Measurements from ENCODE around the gene NECTIN1. TPM values are rescaled to one million over a fixed set of nuclear protein-coding genes. Genes with fewer than 3 reads are reported as not detected.

The NECTIN1 gene
- total and polyA plus RNA-seq, 2 of the 13 experiments (the other 11 are each of a cell fraction or from before 2014, with no cell fraction given) = 3.9 to 7.3 TPM

- no peak overlapping the region for H3K27ac ChIP-seq (ENCODE audit: extremely low read length, insufficient read depth, low read length)
- no peaks in the 10 kb centered on the region for H3K79me2 ChIP-seq (ENCODE audit: insufficient read depth, low read length)
- in situ Hi-C loops (cut with HindIII; ENCODE audit: extremely low pct_ligation_motif_present, low pct_unique_long_range_greater_than_20kb) (no loop called here), intact Hi-C loops (cut with micrococcal nuclease; ENCODE audit: unreplicated experiment) (no loop called here)
- POLR2A ChIA-PET = no interaction called here
- no peak overlapping the region for H2AFZ ChIP-seq (ENCODE audit: low read length)
- peak; percentile 49 for TF ChIP-seq CTCF (CRISPR knock-in tag; IDR thresholded peaks at IDR 0.05)
- TF ChIP-seq MLLT10 (CRISPR knock-in tag; IDR thresholded peaks at IDR 0.05) = no peak
- TF ChIP-seq REST (IDR thresholded peaks at IDR 0.05; ENCODE audit: borderline replicate concordance in 1 of 2, low read depth in 1 of 2, low read length in 2 of 2) = no peak
- 0 out of 2 replicates have a peak, but pooled peaks have one; percentile 50 for TF ChIP-seq PCBP1 (IDR thresholded peaks at IDR 0.05; ENCODE audit: borderline replicate concordance, low read depth, low read length)
- TF ChIP-seq RARG (CRISPR knock-in tag; IDR thresholded peaks at IDR 0.05; ENCODE audit: low read depth) = no peak
- peak; percentile 66; the same call in 1 of the 2 replicates for TF ChIP-seq ZNF740 (CRISPR knock-in tag; IDR thresholded peaks at IDR 0.05)
- TF ChIP-seq CHD4 (IDR thresholded peaks at IDR 0.05; ENCODE audit: borderline replicate concordance, low read length) = no peak
- no peak for TF ChIP-seq HMGA1 (CRISPR knock-in tag; conservative IDR thresholded peaks at IDR 0.05)
- H3K4me1 ChIP-seq (ENCODE audit: insufficient read depth, low read length) = peaks cover 50% of the 10 kb centered on the region
- FAIRE-seq (no peak), ATAC-seq (peak; percentile 33), DNase-seq (ENCODE audit: low spot score) (no peak)
- 0 out of 2 replicates have a peak overlapping the region, but pooled peaks have one; percentile 23 for H3K4me2 ChIP-seq (ENCODE audit: low read depth, low read length)
- H3K9ac ChIP-seq (ENCODE audit: insufficient read depth, low read depth, low read length) = no peak overlapping the region
- H4K20me1 ChIP-seq (ENCODE audit: insufficient read depth, low read length) = 0 out of 2 replicates have a peak, but pooled peaks cover 3% of the 10 kb centered on the region
- H3K4me3 ChIP-seq (replicated peaks in 1 of 3; ENCODE audit: insufficient read depth in 1 of 3, low read depth in 2 of 3, low read length in 3 of 3) = peak overlapping the region in 1 of 3 experiments; percentile 4; a peak in 1 of 6 replicates
- peaks cover 4 to 24% of the 10 kb centered on the region in 2 experiments for H3K27me3 ChIP-seq (ENCODE audit: control insufficient read depth in 1 of 2, insufficient read depth in 2 of 2, low read length in 2 of 2)
- no TSS peak for BruUV-seq (replicated peaks)
- no peaks in the 10 kb centered on the region for H3K36me3 ChIP-seq (replicated peaks in 1 of 2; ENCODE audit: control insufficient read depth in 1 of 2, insufficient read depth in 2 of 2, low read length in 2 of 2)
- WGBS (ENCODE audit: low lambda C conversion rate) = 50% methylated on average over 1 of the region's 9 CpGs
- CTCF ChIA-PET (ENCODE audit: low intra/inter-chr PET ratio, low total read pairs) = no interaction called here
- no peaks in the 10 kb centered on the region for H3K9me3 ChIP-seq (ENCODE audit: low read length)
Observed at GRCh38 chr11:119624102-119624615, 104.8 kb downstream of the NECTIN1 start.

Measured in HepG2 (cell line).